ENCODE results near the gene ARL8B. TPM values are rescaled to one million over a fixed set of nuclear protein-coding genes. Genes with fewer than 3 reads are reported as not detected.

ARL8B gene
- total and polyA plus RNA-seq, 2 donors (not counting 1 experiment from before 2014, with no cell fraction given) = 74.8 to 98.4 TPM

DNA sequence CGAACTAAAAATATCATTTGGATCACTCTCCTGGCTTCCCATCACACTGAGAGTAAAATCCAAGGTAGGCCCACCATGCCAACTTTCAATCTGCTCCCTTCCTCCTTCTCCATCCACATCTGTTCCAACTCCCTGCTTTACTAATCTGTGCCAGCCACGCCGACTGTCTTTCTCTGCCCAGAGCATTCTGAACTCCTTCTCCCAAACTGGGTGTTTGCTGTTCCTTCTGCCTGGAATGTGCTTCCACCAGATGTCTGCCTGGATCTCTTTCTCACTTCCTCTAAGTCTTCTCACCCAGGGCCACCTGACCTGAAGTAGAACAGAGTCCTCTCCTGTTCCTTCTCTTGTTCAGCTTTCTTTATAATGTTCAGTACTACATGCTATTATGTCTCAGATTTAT is 5.6 kb upstream of the ARL8B start:
- H3K9ac ChIP-seq (ENCODE audit: insufficient read depth, low read length) = no peak overlapping the region
- no peaks in the 10 kb centered on the region for H3K27me3 ChIP-seq (ENCODE audit: control insufficient read depth, insufficient read depth, low read length)
- peak overlapping the region; percentile 42 for H2AFZ ChIP-seq (ENCODE audit: low read length)
- H3K4me2 ChIP-seq (ENCODE audit: extremely low read depth, insufficient read depth, low read length) = no peak overlapping the region
- no peak overlapping the region for H3K4me3 ChIP-seq (replicated peaks in 1 of 4; ENCODE audit: control extremely low read depth in 1 of 4, insufficient read depth in 1 of 4, low read depth in 3 of 4, low read length in 4 of 4)
- no peaks in the 10 kb centered on the region for H3K79me2 ChIP-seq (ENCODE audit: control insufficient read depth, insufficient read depth, low read length)
- no peaks in the 10 kb centered on the region for H4K20me1 ChIP-seq (ENCODE audit: control insufficient read depth, extremely low read depth, insufficient read depth, low read length)
- H3K9me3 ChIP-seq (ENCODE audit: control insufficient read depth, insufficient read depth, low read depth, low read length) = no peaks in the 10 kb centered on the region
- H3K36me3 ChIP-seq (ENCODE audit: control insufficient read depth, insufficient read depth, low read length) = no peaks in the 10 kb centered on the region
- H3K4me1 ChIP-seq (ENCODE audit: control insufficient read depth, extremely low read depth, insufficient read depth, low read length) = peaks cover 3% of the 10 kb centered on the region
- DNase-seq (ENCODE audit: low read depth in 2 of 2) = no peak
- TF ChIP-seq, protein P1, sequence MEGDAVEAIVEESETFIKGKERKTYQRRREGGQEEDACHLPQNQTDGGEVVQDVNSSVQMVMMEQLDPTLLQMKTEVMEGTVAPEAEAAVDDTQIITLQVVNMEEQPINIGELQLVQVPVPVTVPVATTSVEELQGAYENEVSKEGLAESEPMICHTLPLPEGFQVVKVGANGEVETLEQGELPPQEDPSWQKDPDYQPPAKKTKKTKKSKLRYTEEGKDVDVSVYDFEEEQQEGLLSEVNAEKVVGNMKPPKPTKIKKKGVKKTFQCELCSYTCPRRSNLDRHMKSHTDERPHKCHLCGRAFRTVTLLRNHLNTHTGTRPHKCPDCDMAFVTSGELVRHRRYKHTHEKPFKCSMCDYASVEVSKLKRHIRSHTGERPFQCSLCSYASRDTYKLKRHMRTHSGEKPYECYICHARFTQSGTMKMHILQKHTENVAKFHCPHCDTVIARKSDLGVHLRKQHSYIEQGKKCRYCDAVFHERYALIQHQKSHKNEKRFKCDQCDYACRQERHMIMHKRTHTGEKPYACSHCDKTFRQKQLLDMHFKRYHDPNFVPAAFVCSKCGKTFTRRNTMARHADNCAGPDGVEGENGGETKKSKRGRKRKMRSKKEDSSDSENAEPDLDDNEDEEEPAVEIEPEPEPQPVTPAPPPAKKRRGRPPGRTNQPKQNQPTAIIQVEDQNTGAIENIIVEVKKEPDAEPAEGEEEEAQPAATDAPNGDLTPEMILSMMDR (conservative IDR thresholded peaks at IDR 0.05 in 1 of 2, IDR thresholded peaks at IDR 0.05 in 1 of 2; ENCODE audit: low read depth in 1 of 2, low read length in 2 of 2) = no peak
- no peak for TF ChIP-seq EZH2 (IDR thresholded peaks at IDR 0.05; ENCODE audit: low read length, missing control alignments)
- H3K27ac ChIP-seq (ENCODE audit: insufficient read depth, low read length) = no peak overlapping the region

DNA sequence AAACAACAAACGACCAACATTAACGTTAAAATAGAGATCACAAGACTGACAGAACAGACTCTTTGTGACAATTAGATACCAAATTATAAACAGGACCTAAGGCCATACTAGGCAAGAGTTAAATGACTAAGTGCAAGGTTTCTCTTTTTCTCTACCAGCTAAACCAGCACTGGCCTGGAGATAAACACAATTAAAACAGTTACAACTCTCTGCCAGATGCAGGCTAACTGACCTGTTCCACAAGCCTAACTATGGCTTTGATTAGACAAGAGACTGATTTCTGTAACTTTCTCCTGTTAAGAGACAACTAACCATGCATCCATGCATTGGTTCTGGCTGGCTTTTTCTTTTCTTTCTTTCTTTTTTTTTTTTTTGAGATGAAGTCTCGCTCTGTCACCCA is 1.6 kb upstream of the ARL8B start:
- Histone ChIP-seq H2AFZ (ENCODE audit: low read length) (no peak overlapping the region), H3K4me3 (replicated peaks in 1 of 4; ENCODE audit: control extremely low read depth in 1 of 4, insufficient read depth in 1 of 4, low read depth in 3 of 4, low read length in 4 of 4) (no peak overlapping the region), H3K9me3 (ENCODE audit: control insufficient read depth, insufficient read depth, low read depth, low read length) (no peaks in the 10 kb centered on the region), H3K36me3 (ENCODE audit: control insufficient read depth, insufficient read depth, low read length) (no peaks in the 10 kb centered on the region), H3K79me2 (ENCODE audit: control insufficient read depth, insufficient read depth, low read length) (peaks cover 34% of the 10 kb centered on the region), H3K4me2 (ENCODE audit: extremely low read depth, insufficient read depth, low read length) (no peak overlapping the region), H3K27me3 (ENCODE audit: control insufficient read depth, insufficient read depth, low read length) (no peaks in the 10 kb centered on the region), H3K4me1 (ENCODE audit: control insufficient read depth, extremely low read depth, insufficient read depth, low read length) (peaks cover 3% of the 10 kb centered on the region), H4K20me1 (ENCODE audit: control insufficient read depth, extremely low read depth, insufficient read depth, low read length) (no peaks in the 10 kb centered on the region), H3K27ac (ENCODE audit: insufficient read depth, low read length) (no peak overlapping the region), H3K9ac (ENCODE audit: insufficient read depth, low read length) (no peak overlapping the region)
- TF ChIP-seq, protein P1 (conservative IDR thresholded peaks at IDR 0.05 in 1 of 2, IDR thresholded peaks at IDR 0.05 in 1 of 2; ENCODE audit: low read depth in 1 of 2, low read length in 2 of 2) = no peak
- TF ChIP-seq EZH2 (IDR thresholded peaks at IDR 0.05; ENCODE audit: low read length, missing control alignments) = no peak
- no peak for DNase-seq (ENCODE audit: low read depth in 2 of 2)

DNA sequence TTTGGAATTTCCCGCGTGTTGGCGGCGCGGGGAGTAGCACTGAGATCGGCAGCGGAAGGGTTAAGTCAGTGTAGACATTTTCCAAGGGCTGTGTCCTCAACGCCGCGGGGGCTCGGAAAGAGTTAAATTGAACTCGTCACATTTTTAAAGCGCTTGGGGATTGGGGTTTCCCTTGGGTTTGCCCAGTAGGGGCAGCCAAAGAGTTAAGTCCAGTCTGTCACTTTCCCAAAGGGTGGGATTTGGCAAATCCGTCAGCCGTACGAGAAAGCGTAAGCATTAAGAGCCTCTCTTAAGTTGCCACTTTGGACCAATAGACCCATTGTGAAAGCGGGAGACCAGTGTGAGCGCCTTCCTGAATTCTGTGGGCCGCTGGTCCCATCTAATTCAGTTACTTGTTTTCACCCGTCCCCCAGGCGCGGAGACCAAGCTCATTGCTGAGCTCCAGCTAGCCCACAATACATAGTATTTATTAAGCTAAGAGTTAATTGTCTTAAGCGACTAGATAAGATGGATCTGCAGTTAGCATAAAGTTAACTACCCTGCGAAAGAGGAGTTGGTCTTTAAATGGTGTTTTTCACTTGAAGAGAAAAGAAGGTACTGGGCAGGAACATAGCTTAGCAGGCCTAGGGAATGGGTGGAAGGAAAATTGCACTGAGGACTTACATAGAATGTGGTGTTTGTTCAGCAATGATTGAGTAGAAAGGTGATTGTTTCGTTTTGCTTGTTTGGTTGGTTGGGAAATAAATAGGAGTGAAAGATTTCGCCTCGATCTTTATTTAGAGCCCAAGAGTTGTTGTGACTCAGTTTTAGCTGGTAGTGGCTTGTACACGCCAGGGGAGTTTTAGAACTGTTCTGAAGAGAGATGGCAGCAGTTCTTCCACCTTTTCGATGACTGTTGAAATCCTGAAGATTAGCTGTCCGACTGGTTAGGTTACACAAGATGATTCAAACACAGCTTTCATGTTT is 932 bp downstream of the ARL8B start:
- H3K9me3 ChIP-seq (ENCODE audit: control insufficient read depth, insufficient read depth, low read depth, low read length) = no peaks in the 10 kb centered on the region
- peaks cover 3% of the 10 kb centered on the region for H3K4me1 ChIP-seq (ENCODE audit: control insufficient read depth, extremely low read depth, insufficient read depth, low read length)
- peaks cover 57% of the 10 kb centered on the region for H3K79me2 ChIP-seq (ENCODE audit: control insufficient read depth, insufficient read depth, low read length)
- DNase-seq (ENCODE audit: low read depth in 2 of 2) = peak; percentile 78 to 85
- H3K4me2 ChIP-seq (ENCODE audit: extremely low read depth, insufficient read depth, low read length) = peak overlapping the region; percentile 99
- TF ChIP-seq EZH2 (IDR thresholded peaks at IDR 0.05; ENCODE audit: low read length, missing control alignments) = no peak
- peak overlapping the region; percentile 94 to 99 (median 98) for H3K4me3 ChIP-seq (replicated peaks in 1 of 4; ENCODE audit: control extremely low read depth in 1 of 4, insufficient read depth in 1 of 4, low read depth in 3 of 4, low read length in 4 of 4)
- no peaks in the 10 kb centered on the region for H3K36me3 ChIP-seq (ENCODE audit: control insufficient read depth, insufficient read depth, low read length)
- no peaks in the 10 kb centered on the region for H3K27me3 ChIP-seq (ENCODE audit: control insufficient read depth, insufficient read depth, low read length)
- peak overlapping the region; percentile 98 for H3K9ac ChIP-seq (ENCODE audit: insufficient read depth, low read length)
- peak overlapping the region; percentile 98 for H3K27ac ChIP-seq (ENCODE audit: insufficient read depth, low read length)
- no peak overlapping the region for H2AFZ ChIP-seq (ENCODE audit: low read length)
- no peaks in the 10 kb centered on the region for H4K20me1 ChIP-seq (ENCODE audit: control insufficient read depth, extremely low read depth, insufficient read depth, low read length)

Measured in fibroblast of lung (primary cell).